ENCODE measurements around the gene SERPINA5. TPM values are rescaled to one million over a fixed set of nuclear protein-coding genes. Genes with fewer than 3 reads are reported as not detected.
A peak's percentile ranks its signal among the peaks of the same experiment; 100 is the strongest.

The SERPINA5 gene
- total and polyA plus RNA-seq, 2 of the 13 experiments (the other 11 are each of a cell fraction or from before 2014, with no cell fraction given), result 449 to 498 TPM

DNA sequence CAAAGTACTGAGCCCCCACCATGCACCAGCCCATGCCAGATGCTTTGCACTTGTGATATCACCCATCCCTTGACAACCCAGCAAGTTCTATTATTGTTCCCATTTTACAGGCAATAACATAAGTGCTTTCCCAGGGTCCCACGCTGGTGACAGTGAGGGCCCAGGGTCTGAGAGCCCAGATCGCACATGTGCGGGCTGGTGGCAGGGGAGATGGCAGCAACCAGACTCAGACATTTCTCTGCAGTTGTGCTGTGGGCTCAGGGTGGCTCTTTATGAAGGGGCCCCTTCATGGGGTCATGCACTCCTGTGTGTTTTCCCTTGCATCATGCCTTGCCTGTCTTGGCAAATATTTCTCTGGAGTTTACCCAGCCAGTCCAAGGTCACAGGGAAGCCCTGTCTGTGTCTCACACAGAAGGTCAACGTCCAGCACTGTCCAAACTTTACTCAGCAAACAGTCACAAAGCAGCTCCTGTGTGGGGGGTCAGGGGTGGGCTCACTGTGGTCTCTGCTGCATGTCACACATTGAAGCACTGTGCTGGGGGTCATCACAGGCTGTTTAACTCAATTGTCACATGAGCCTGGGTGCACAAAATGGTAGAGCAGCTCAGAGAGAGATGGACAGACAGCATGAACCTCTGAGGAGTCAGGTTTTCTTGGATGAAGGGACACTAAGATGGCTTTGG lies 12.7 kb downstream of the SERPINA5 start (continued):
- TF ChIP-seq ZNF563 (CRISPR knock-in tag; IDR thresholded peaks at IDR 0.05) (no peak), WIZ (CRISPR knock-in tag; IDR thresholded peaks at IDR 0.05) (no peak), ZNF644 (CRISPR knock-in tag; IDR thresholded peaks at IDR 0.05; ENCODE audit: low read depth) (peak; percentile 63), MAFK (conservative IDR thresholded peaks at IDR 0.05 in 1 of 2, IDR thresholded peaks at IDR 0.05 in 1 of 2; ENCODE audit: low read length in 2 of 2) (peak; percentile 29 to 43; a peak in 2 of 4 replicates), PHF5A (CRISPR knock-in tag; IDR thresholded peaks at IDR 0.05; ENCODE audit: low read depth, unreplicated experiment) (peak; percentile 43), ZFYVE20 (CRISPR knock-in tag; IDR thresholded peaks at IDR 0.05; ENCODE audit: borderline replicate concordance, low read depth) (no peak), ZNF232 (CRISPR knock-in tag; IDR thresholded peaks at IDR 0.05; ENCODE audit: borderline replicate concordance) (peak; percentile 71; the same call in 1 of the 2 replicates), CHD4 (IDR thresholded peaks at IDR 0.05; ENCODE audit: borderline replicate concordance, low read length) (peak; percentile 56; the same call in 1 of the 2 replicates), ELF1 (CRISPR knock-in tag; IDR thresholded peaks at IDR 0.05) (peak; percentile 80), ZSCAN25 (CRISPR knock-in tag; IDR thresholded peaks at IDR 0.05) (peak; percentile 94), PAWR (CRISPR knock-in tag; IDR thresholded peaks at IDR 0.05; ENCODE audit: borderline replicate concordance) (no peak), ELF3 (CRISPR knock-in tag; IDR thresholded peaks at IDR 0.05) (peak; percentile 96), ZNF3 (CRISPR knock-in tag; IDR thresholded peaks at IDR 0.05) (peak; percentile 65; the same call in 1 of the 2 replicates), GTF2F1 (IDR thresholded peaks at IDR 0.05; ENCODE audit: low read length) (no peak), ZNF180 (CRISPR knock-in tag; IDR thresholded peaks at IDR 0.05; ENCODE audit: borderline replicate concordance, low read depth) (no peak), ZNF33A (CRISPR knock-in tag; IDR thresholded peaks at IDR 0.05; ENCODE audit: borderline replicate concordance) (peak; percentile 94; the same call in 1 of the 2 replicates), ZNF256 (CRISPR knock-in tag; conservative IDR thresholded peaks at IDR 0.05) (peak; percentile 64; the same call in 1 of the 2 replicates), MIER2 (CRISPR knock-in tag; IDR thresholded peaks at IDR 0.05) (peak; percentile 88), KDM5B (CRISPR knock-in tag; IDR thresholded peaks at IDR 0.05; ENCODE audit: borderline replicate concordance) (peak; percentile 26; the same call in 1 of the 2 replicates), EED (CRISPR knock-in tag; IDR thresholded peaks at IDR 0.05) (no peak)
- TF ChIP-seq, protein P1, sequence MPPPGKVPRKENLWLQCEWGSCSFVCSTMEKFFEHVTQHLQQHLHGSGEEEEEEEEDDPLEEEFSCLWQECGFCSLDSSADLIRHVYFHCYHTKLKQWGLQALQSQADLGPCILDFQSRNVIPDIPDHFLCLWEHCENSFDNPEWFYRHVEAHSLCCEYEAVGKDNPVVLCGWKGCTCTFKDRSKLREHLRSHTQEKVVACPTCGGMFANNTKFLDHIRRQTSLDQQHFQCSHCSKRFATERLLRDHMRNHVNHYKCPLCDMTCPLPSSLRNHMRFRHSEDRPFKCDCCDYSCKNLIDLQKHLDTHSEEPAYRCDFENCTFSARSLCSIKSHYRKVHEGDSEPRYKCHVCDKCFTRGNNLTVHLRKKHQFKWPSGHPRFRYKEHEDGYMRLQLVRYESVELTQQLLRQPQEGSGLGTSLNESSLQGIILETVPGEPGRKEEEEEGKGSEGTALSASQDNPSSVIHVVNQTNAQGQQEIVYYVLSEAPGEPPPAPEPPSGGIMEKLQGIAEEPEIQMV (CRISPR knock-in tag; IDR thresholded peaks at IDR 0.05; ENCODE audit: low read depth), result peak; percentile 88
- TF ChIP-seq, protein P2, sequence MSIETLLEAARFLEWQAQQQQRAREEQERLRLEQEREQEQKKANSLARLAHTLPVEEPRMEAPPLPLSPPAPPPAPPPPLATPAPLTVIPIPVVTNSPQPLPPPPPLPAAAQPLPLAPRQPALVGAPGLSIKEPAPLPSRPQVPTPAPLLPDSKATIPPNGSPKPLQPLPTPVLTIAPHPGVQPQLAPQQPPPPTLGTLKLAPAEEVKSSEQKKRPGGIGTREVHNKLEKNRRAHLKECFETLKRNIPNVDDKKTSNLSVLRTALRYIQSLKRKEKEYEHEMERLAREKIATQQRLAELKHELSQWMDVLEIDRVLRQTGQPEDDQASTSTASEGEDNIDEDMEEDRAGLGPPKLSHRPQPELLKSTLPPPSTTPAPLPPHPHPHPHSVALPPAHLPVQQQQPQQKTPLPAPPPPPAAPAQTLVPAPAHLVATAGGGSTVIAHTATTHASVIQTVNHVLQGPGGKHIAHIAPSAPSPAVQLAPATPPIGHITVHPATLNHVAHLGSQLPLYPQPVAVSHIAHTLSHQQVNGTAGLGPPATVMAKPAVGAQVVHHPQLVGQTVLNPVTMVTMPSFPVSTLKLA (IDR thresholded peaks at IDR 0.05), result peak; percentile 48
- TF ChIP-seq, protein P3, sequence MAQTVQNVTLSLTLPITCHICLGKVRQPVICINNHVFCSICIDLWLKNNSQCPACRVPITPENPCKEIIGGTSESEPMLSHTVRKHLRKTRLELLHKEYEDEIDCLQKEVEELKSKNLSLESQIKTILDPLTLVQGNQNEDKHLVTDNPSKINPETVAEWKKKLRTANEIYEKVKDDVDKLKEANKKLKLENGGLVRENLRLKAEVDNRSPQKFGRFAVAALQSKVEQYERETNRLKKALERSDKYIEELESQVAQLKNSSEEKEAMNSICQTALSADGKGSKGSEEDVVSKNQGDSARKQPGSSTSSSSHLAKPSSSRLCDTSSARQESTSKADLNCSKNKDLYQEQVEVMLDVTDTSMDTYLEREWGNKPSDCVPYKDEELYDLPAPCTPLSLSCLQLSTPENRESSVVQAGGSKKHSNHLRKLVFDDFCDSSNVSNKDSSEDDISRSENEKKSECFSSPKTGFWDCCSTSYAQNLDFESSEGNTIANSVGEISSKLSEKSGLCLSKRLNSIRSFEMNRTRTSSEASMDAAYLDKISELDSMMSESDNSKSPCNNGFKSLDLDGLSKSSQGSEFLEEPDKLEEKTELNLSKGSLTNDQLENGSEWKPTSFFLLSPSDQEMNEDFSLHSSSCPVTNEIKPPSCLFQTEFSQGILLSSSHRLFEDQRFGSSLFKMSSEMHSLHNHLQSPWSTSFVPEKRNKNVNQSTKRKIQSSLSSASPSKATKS (CRISPR knock-in tag; IDR thresholded peaks at IDR 0.05), result peak; percentile 82; the same call in 1 of the 2 replicates
- TF ChIP-seq, protein P4, sequence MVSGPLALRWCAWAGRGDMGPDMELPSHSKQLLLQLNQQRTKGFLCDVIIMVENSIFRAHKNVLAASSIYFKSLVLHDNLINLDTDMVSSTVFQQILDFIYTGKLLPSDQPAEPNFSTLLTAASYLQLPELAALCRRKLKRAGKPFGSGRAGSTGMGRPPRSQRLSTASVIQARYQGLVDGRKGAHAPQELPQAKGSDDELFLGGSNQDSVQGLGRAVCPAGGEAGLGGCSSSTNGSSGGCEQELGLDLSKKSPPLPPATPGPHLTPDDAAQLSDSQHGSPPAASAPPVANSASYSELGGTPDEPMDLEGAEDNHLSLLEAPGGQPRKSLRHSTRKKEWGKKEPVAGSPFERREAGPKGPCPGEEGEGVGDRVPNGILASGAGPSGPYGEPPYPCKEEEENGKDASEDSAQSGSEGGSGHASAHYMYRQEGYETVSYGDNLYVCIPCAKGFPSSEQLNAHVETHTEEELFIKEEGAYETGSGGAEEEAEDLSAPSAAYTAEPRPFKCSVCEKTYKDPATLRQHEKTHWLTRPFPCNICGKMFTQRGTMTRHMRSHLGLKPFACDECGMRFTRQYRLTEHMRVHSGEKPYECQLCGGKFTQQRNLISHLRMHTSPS (CRISPR knock-in tag; IDR thresholded peaks at IDR 0.05; ENCODE audit: low read depth), result peak; percentile 94
